IMR-90 (cell line): ENCODE results near the gene RGN. TPM values are rescaled to one million over a fixed set of nuclear protein-coding genes. Genes with fewer than 3 reads are reported as not detected.
"Not testable (repeated sequence)": the region's sequence is repeated elsewhere in the genome, so short reads cannot be mapped to it uniquely, and the experiment has no call there.

Experiments used
- ATAC-seq: fragments of 200-7000 bp; cut with Tn5 transposase; 2 replicates; pipeline ENCODE4 v1.9.1; 2020; ENCODE audit warnings: low read depth, mild to moderate bottlenecking, moderate library complexity
- BruUV-seq: library from RNA; stranded (reverse); fragments of 400-500 nt; replicated peaks from 2 replicates; lab custom pipeline; 2021; lab: Mats Ljungman, UMichigan
- CTCF ChIA-PET: fragments of 300-600 bp; formaldehyde crosslinking; extraction: SDS; loops from one replicate; lab custom pipeline; 2021; ENCODE audit warnings: antibody characterized with exemption; lab: Yijun Ruan, JAX
- POLR2A ChIA-PET: fragments of 300-600 bp; sonication (Branson Sonifier 250); formaldehyde crosslinking; loops from one replicate; lab custom pipeline; 2022; ENCODE audit warnings: antibody characterized with exemption; ENCODE audit not compliant: unreplicated experiment; lab: Charles Lee
- DNase-seq: peaks from one replicate; pipeline ENCODE4 v3.0.0; 2013
- H2AFZ ChIP-seq: replicated peaks from 2 replicates; pipeline ENCODE3; 2013; ENCODE audit warnings: low read length, mild to moderate bottlenecking; ENCODE audit not compliant: poor library complexity
- H2AK5ac ChIP-seq: 2 replicates; pipeline ENCODE4 v1.6.1; 2013; ENCODE audit warnings: low read depth, low read length, inconsistent platforms
- H2AK9ac ChIP-seq: replicated peaks from 2 replicates; pipeline ENCODE3; 2013; ENCODE audit warnings: mild to moderate bottlenecking, low read depth, low read length, moderate library complexity; ENCODE audit not compliant: poor library complexity
- H2BK120ac ChIP-seq: 2 replicates; pipeline ENCODE4 v1.6.1; 2013; ENCODE audit warnings: low read depth, low read length, inconsistent platforms
- H2BK15ac ChIP-seq: 3 replicates; pipeline ENCODE4 v1.6.1; 2013; ENCODE audit warnings: low read depth, low read length, inconsistent platforms
- H2BK20ac ChIP-seq: 2 replicates; pipeline ENCODE4 v1.6.1; 2013; ENCODE audit warnings: low read depth, mild to moderate bottlenecking, inconsistent platforms, low read length, moderate library complexity
- H2BK5ac ChIP-seq: 2 replicates; pipeline ENCODE4 v1.6.1; 2013; ENCODE audit warnings: mild to moderate bottlenecking, low read depth, low read length, inconsistent platforms; ENCODE audit not compliant: poor library complexity, severe bottlenecking
- H3K14ac ChIP-seq: replicated peaks from 2 replicates; pipeline ENCODE4 v1.6.1; 2013; ENCODE audit warnings: low read depth, low read length, inconsistent platforms
- H3K18ac ChIP-seq: 2 replicates; pipeline ENCODE4 v1.6.1; 2013; ENCODE audit warnings: low read depth, low read length, control low read depth
- H3K23ac ChIP-seq: 2 replicates; pipeline ENCODE4 v1.6.1; 2013; ENCODE audit warnings: low read depth, low read length, inconsistent platforms
- H3K27ac ChIP-seq: 2 replicates; pipeline ENCODE4 v1.5.1; 2013; ENCODE audit warnings: mild to moderate bottlenecking, control low read depth, low read length; ENCODE audit not compliant: insufficient read depth
- H3K27me3 ChIP-seq: 2 replicates; pipeline ENCODE4 v1.6.1; 2013; ENCODE audit warnings: low read length; ENCODE audit not compliant: control insufficient read depth, insufficient read depth
- H3K36me3 ChIP-seq: 2 replicates; pipeline ENCODE4 v1.6.1; 2013; ENCODE audit warnings: low read length, mixed read lengths; ENCODE audit not compliant: control insufficient read depth, insufficient read depth
- H3K4ac ChIP-seq: 2 replicates; pipeline ENCODE4 v1.6.1; 2013; ENCODE audit warnings: low read depth, low read length, inconsistent platforms
- H3K4me1 ChIP-seq: 2 replicates; pipeline ENCODE4 v1.6.1; 2013; ENCODE audit warnings: low read length, mixed read lengths; ENCODE audit not compliant: control insufficient read depth, insufficient read depth
- H3K4me2 ChIP-seq: 2 replicates; pipeline ENCODE4 v1.6.1; 2013; ENCODE audit warnings: low read depth, mild to moderate bottlenecking, control low read depth, low read length, moderate library complexity
- H3K4me3 ChIP-seq: 2 replicates; pipeline ENCODE4 v1.5.1; 2013; ENCODE audit warnings: low read depth, mild to moderate bottlenecking, control low read depth, low read length, moderate library complexity; ENCODE audit not compliant: insufficient read depth
- H3K56ac ChIP-seq: 2 replicates; pipeline ENCODE4 v1.6.1; 2013; ENCODE audit warnings: low read length, inconsistent platforms; ENCODE audit not compliant: insufficient read depth; ENCODE audit errors: extremely low read depth
- H3K79me1 ChIP-seq, 2 experiments: 2 replicates each; pipeline ENCODE4 v1.6.1; 2013; ENCODE audit warnings: low read length in 2 of 2, inconsistent platforms in 1 of 2, low read depth in 1 of 2
- H3K9ac ChIP-seq: 2 replicates; pipeline ENCODE4 v1.6.1; 2013; ENCODE audit warnings: low read depth, low read length, control low read depth
- H3K9me1 ChIP-seq: 2 replicates; pipeline ENCODE4 v1.6.1; 2013; ENCODE audit warnings: low read length, inconsistent platforms; ENCODE audit not compliant: insufficient read depth
- H3K9me3 ChIP-seq: 2 replicates; pipeline ENCODE4 v1.6.1; 2013; ENCODE audit warnings: low read length; ENCODE audit not compliant: control insufficient read depth, insufficient read depth
- H4K20me1 ChIP-seq: 2 replicates; pipeline ENCODE4 v1.6.1; 2013; ENCODE audit warnings: low read length, inconsistent platforms; ENCODE audit not compliant: insufficient read depth
- H4K5ac ChIP-seq: 2 replicates; pipeline ENCODE4 v1.6.1; 2013; ENCODE audit warnings: mild to moderate bottlenecking, low read depth, low read length, control low read depth
- H4K8ac ChIP-seq, 2 experiments: 2 replicates each; pipeline ENCODE4 v1.6.1; 2013; ENCODE audit warnings: low read depth in 2 of 2, low read length in 2 of 2, control low read depth in 1 of 2, inconsistent platforms in 1 of 2
- H4K91ac ChIP-seq: 2 replicates; pipeline ENCODE4 v1.6.1; 2013; ENCODE audit warnings: low read depth, low read length, inconsistent platforms; ENCODE audit not compliant: insufficient read depth
- RFX5 ChIP-seq: IDR thresholded peaks from 2 replicates; pipeline ENCODE4 v1.8.0; 2012; ENCODE audit warnings: low read depth, mild to moderate bottlenecking, low read length, moderate library complexity
- WGBS, 2 experiments: methylation state at CpG; one replicate each; pipeline versions ENCODE4 v1.1.5 to v1.1.7; 2013; ENCODE audit warnings: missing lambda C conversion rate in 2 of 2; ENCODE audit not compliant: insufficient read length in 1 of 2; ENCODE audit errors: extremely low coverage in 2 of 2; 5-methylcytosine and 5-hydroxymethylcytosine counted together
- dilution Hi-C: fragments of 300-500 bp; cut with HindIII; formaldehyde crosslinking; loops from one replicate; pipeline ENCODE4 v1.14.3; 2018; ENCODE audit warnings: low sequenced_read_pairs; ENCODE audit not compliant: unreplicated experiment
- in situ Hi-C: fragments of 300-500 bp; cut with MboI; formaldehyde crosslinking; loops from 3 replicates; pipeline ENCODE4 v1.14.3; 2019; ENCODE audit warnings: low sequenced_read_pairs, inconsistent platforms, mixed read lengths
- intact Hi-C: fragments of 100-400 bp; cut with micrococcal nuclease; formaldehyde crosslinking; loops from 2 replicates; pipeline ENCODE4 v1.10.0; 2022
- polyA plus RNA-seq, 3 experiments: library from polyadenylated mRNA; depleted of rRNA; stranded (reverse); fragments of >200 nt; gene quantifications; 2 replicates each; pipeline ENCODE4 v1.2.3, GENCODE V29; 2012; ENCODE audit warnings: low replicate concordance in 1 of 3
- total RNA-seq: library from RNA; depleted of rRNA; stranded (reverse); fragments of >200 nt; gene quantifications from 2 replicates; pipeline ENCODE4 v1.2.3, GENCODE V29; 2012

RGN gene
- total and polyA plus RNA-seq, 2 of the 4 experiments (the other 2 are of a cell fraction): 0.18 to 0.26 TPM

DNA sequence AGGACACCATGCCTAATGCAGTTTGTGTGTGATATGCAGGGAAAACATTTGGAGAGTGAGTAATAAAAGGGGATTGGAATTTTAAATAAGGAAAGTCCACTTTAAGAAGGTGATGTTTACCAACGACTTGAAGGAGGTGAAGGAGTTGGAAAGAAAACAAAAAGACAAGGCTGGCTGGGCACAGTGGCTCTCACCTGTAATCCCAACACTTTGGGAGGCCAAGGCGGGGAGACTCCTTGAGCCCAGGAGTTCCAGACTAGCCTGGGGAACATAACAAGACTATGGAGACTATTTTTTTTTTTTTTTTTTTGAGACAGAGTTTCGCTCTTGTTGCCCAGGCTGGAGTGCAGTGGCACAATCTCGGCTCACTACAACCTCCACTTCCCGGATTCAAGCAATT lies 55.2 kb downstream of the RGN start:
- H3K36me3 ChIP-seq: no peaks in the 10 kb centered on the region
- dilution Hi-C loops: no loop called here
- intact Hi-C loops: no loop called here
- no peak for TF ChIP-seq RFX5
- no CpG with 5 or more reads among the region's 5 CpGs for WGBS, 2 experiments
- no peaks in the 10 kb centered on the region; the same call in 1 of the 2 replicates for H3K27me3 ChIP-seq
- no peak overlapping the region for H2AFZ ChIP-seq
- no peak overlapping the region for H3K9ac ChIP-seq
- H3K27ac ChIP-seq: no peak overlapping the region
- peaks cover 0 to 2% of the 10 kb centered on the region in 2 experiments; a peak in 3 of 4 replicates for H3K79me1 ChIP-seq
- no peak overlapping the region for H3K56ac ChIP-seq
- H3K9me1 ChIP-seq: no peaks in the 10 kb centered on the region
- H2BK20ac ChIP-seq: no peak overlapping the region
- no TSS peak for BruUV-seq
- no peaks in the 10 kb centered on the region for H3K9me3 ChIP-seq
- H3K23ac ChIP-seq: no peak overlapping the region
- no peak overlapping the region for H3K4ac ChIP-seq
- no peak overlapping the region for H4K91ac ChIP-seq
- no peak overlapping the region for H4K5ac ChIP-seq
- no peak overlapping the region for H2AK5ac ChIP-seq
- no peak overlapping the region for H2BK5ac ChIP-seq
- H3K4me1 ChIP-seq: no peaks in the 10 kb centered on the region
- no peak overlapping the region for H2BK120ac ChIP-seq
- no peaks in the 10 kb centered on the region for H4K20me1 ChIP-seq
- H2AK9ac ChIP-seq: no peak overlapping the region
- no peak overlapping the region for H4K8ac ChIP-seq
- DNase-seq: no peak
- H3K4me2 ChIP-seq: no peak overlapping the region
- no peak for ATAC-seq
- ChIA-PET CTCF (interaction anchor here (0.6 kb wide), 2 partner anchors 114 to 261 kb away, joined by 3 read pairs; no protein-coding TSS in a partner anchor), POLR2A (no interaction called here)
- no peak overlapping the region for H3K18ac ChIP-seq
- no peak overlapping the region for H3K14ac ChIP-seq
- in situ Hi-C loops: no loop called here
- H2BK15ac ChIP-seq: no peak overlapping the region
- H3K4me3 ChIP-seq: no peak overlapping the region

GRCh38 chrX:47135650-47136049 lies 57.4 kb downstream of the RGN start:
- H3K36me3 ChIP-seq, H3K18ac ChIP-seq, H2AFZ ChIP-seq, H3K9me3 ChIP-seq, POLR2A ChIA-PET, H2AK5ac ChIP-seq, H4K5ac ChIP-seq, H3K23ac ChIP-seq, H2BK5ac ChIP-seq, H4K91ac ChIP-seq, H3K27ac ChIP-seq, H2AK9ac ChIP-seq, H3K4me1 ChIP-seq, H3K79me1 ChIP-seq, H3K4me3 ChIP-seq, H3K4ac ChIP-seq, BruUV-seq, H2BK20ac ChIP-seq, H4K8ac ChIP-seq, H3K27me3 ChIP-seq, in situ Hi-C loops, H2BK120ac ChIP-seq, H3K4me2 ChIP-seq, H2BK15ac ChIP-seq, H4K20me1 ChIP-seq, H3K9ac ChIP-seq, intact Hi-C loops, H3K14ac ChIP-seq, H3K56ac ChIP-seq, H3K9me1 ChIP-seq, dilution Hi-C loops: not testable (repeated sequence)
- DNase-seq: peak; percentile 52
- CTCF ChIA-PET: interaction anchor here (2.1 kb wide), 1 partner anchor 9 kb away, joined by 8 read pairs; the partner anchor contains the start of genes NDUFB11 and RBM10
- WGBS, 2 experiments: 100% methylated on average over 1 of the region's 5 CpGs; no CpG with 5 or more reads in 1 of the 2 experiments
- peak; percentile 53 for ATAC-seq
